H1 (cell line): ENCODE data around the gene PITPNB. TPM values are rescaled to one million over a fixed set of nuclear protein-coding genes. Genes with fewer than 3 reads are reported as not detected.

Source experiments
- CBX5 ChIP-seq: fragments of 300-800, 300-1000 bp; sonication (generic); IDR thresholded peaks from 2 replicates; pipeline ENCODE4 v1.7.1; 2016; ENCODE audit warnings: antibody characterized with exemption, low read length, low read depth
- CHD2 ChIP-seq: IDR thresholded peaks from 2 replicates; pipeline ENCODE4 v1.6.1; 2012; ENCODE audit warnings: low read length, improper control_type of control experiment
- PHF8 ChIP-seq: fragments of 200-600 bp; sonication (generic); conservative IDR thresholded peaks from 2 replicates; pipeline ENCODE4 v1.7.1; 2012; ENCODE audit warnings: low read depth, mild to moderate bottlenecking, inconsistent platforms, low read length, moderate library complexity
- polyA plus RNA-seq, 7 experiments: library from polyadenylated mRNA; depleted of rRNA in 3 of 7; stranded (reverse) in 5 of 7; unstranded in 2 of 7; fragments of >200 nt in 5 of 7; fragments of 200-250 nt in 2 of 7; gene quantifications; 1 replicate in 5 of 7; 2 replicates in 1 of 7; 4 replicates in 1 of 7; pipeline versions ENCODE4 v1.2.1 to v1.2.3, GENCODE V29; 2011 to 2013; ENCODE audit warnings: missing spikeins in 2 of 7, mixed read lengths in 2 of 7
- total RNA-seq: library from RNA; stranded (reverse); fragmentation: NEBNext Ultra II Directional; extraction: Animal tissue kit (Norgen Biotek cat#: 25700); gene quantifications from 2 replicates; pipeline ENCODE4 v1.2.1, GENCODE V29; 2021

PITPNB gene
- total and polyA plus RNA-seq, 2 of the 8 experiments (the other 6 are each of a cell fraction or from before 2014, with no cell fraction given): 24.6 to 89.3 TPM

GRCh38 chr22:27863556-27863955 lies 55.5 kb downstream of the PITPNB start (continued):
- TF ChIP-seq CBX5: no peak
- no peak for TF ChIP-seq CHD2
- no peak for TF ChIP-seq PHF8
